T-helper 2 cell (primary cell): ENCODE data around the gene AEBP1.
"Not testable (repeated sequence)": the region's sequence is repeated elsewhere in the genome, so short reads cannot be mapped to it uniquely, and the experiment has no call there.

Experiments used
- DNase-seq, 5 experiments: peaks; one replicate each; pipeline versions ENCODE4 v3.0.0 to v3.0.0-alpha.2; 2012 to 2022

Gene AEBP1

DNA sequence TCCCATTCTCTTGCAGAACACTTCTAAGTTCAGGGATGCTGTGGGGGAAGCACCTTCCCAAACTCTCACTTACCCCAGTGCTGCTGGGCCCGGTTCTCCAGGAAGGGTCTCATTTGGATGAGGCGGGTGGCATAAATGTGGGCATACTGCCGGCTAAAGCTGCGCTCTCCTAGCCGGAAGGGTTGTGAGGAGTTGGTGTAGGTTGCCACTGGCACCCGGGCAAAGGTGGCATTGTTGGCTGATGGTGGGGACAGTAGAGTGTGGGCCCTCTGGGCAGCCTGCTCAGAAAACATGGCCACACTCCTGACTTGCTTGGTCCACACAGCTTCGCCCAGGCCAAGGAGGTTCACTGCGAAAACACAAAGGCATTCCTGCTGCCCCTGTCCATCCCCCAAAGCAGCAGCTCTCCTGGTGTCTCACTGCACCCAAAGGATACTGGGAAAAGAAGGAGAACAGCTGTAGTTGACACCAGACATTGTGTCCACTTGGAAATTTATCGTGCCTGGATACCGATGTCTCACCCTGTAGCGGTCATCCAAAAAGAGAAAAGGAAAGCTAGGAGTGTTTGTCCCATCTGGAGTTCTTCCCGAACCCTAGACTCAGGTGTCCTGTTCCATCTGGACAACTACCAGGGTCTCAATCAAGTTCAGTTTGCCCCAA lies 17.7 kb downstream of the AEBP1 start:
- no peak for DNase-seq

- no peak for DNase-seq
Measured at GRCh38 chr7:44122529-44122928, 18.4 kb downstream of the AEBP1 start.

DNA sequence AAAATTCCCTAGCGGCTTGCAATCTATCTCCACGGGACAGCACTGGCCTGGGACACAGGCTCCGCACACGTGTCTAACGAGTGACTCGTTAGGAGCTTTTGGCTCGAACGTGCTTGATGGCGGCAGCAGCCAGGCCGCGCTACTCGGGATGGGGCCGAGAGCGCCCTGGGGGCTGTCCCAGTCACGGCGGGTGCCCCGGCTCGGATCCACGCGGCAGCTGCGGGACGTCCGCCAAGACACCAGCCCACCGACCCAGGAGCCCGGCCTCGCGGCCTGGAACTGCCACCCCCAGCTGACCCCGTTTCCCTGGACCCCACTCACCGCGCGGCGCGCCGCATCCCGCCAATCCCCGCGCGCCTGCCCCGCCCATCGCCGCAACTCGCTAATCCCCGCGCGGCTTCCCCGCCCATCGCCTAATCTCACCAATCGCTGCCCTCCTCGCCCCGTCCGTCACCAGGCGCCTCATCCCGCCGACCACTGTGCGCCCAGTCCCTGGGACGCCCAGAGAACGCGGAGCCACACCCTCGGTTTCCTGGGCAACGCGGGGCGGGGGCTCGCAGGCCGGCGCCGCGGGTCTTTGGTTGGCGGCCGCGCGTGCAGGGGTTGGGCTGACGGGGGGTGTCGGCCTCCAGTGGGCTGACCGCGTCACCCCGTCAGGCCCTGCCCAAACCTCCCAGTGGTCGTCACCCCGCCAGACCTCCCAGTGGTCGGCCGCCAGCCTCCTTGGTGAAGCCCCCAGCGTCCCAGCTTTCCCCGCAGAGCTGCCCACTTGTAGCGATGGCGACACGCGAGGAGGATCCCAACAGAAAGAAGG lies 19.3 kb downstream of the AEBP1 start, which contains the start of gene POLD2:
Gene POLD2 (minus strand): TSS at position 359 of the 814 bp plus-strand sequence. CDS start 1,495 bp downstream, outside the sequence.
- peak; percentile 93 to 98 (median 97) for DNase-seq

DNA sequence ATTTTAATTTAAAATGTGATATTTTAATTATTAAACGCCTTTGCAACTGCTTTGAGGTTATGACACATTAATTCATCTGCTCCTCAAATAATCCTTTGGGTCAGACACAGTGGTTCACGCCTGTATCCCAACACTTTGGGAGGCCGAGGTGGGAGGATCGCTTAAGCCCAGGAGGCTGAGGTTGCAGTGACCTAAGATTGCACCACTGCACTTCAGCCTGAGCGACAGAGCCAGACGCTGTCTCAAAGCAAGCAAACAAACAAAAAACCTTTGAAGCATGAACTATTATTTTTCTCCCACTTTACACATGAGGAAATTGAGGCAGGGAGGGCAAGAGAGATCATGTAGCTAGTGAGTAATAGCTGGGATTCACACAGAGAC lies 20.7 kb downstream of the AEBP1 start:
- DNase-seq, result no peak

DNA sequence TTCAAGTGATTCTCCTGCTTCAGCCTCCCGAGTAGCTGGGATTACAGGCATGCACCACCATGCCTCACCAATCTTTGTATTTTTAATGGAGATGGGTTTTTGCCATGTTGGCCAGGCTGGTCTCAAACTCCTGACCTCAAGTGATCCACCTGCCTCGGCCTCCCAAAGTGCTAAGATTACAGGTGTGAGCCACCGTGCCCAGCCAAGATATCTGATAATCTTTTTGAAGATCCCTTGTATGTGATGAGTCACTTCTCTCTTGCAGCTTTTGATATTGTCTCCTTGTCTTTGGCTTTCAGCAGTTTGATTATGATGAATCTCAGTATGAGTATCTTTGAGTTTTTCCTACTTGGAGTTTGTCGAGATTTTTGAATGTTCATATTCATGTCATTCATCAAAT lies 22.4 kb downstream of the AEBP1 start:
- DNase-seq, result not testable (repeated sequence)

DNA sequence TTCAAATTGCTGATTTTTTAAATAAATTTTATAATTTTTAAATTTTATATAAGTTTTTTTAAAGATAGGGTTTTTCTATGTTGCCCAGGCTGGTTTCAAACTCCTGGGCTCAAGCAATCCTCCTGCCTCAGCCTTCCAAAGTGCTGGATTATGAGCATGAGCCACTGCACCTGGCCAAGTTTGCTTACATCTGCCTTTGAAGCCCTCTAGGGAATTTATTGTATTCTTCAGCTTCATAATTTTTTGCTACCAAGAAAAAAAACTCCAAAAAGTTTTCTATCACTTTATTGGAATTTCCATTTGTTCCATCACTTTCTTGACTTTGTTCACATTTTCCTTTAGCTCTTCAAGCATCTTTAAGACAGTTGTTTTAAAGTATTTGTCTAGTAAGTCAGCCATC lies 23.0 kb downstream of the AEBP1 start:
- DNase-seq, result no peak

DNA sequence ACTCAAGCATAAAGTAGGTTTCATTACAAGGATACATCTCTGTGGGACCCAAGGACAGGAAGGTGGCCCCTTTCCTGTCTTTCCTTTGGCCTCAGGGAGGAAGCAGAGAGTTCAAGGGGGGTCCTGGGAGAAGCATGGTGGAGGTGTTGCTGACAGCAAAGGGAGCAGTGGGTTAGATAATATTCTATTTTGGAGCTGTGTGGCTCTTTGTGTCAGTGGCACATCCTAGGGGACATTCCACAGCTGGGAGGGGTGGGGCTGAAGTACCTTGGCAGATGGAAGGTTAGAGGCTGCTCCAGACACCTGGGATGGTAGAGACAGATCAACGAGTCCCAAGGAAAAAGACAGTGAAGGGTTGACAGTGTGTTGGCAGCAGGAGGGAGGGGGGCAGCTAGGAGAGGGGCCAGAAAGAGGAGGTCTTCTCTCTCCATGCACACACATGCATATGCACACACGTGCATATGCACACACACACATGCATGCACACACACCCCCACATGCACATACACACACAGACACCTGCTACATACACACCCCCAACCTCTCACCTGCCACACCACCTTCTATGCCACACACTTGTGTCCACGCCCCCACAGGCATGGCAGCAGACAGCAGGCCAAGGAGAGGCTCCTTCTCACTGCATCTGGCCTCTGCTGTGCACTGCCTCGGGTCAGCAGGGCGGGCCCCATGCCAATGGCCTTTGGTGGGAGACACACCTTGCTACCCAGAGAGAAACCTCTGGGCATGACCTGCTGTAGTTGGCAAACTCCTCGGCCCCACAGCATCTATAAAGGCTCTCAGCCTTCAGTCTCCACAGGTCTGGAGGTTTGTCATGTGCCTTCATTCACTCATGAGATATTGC lies 24.8 kb downstream of the AEBP1 start:
- DNase-seq, result no peak

GRCh38 chr7:44131173-44132029 lies 27.3 kb downstream of the AEBP1 start:
- peak in 1 of 5 experiments; percentile 10 for DNase-seq

GRCh38 chr7:44132039-44132438 lies 27.9 kb downstream of the AEBP1 start:
- no peak for DNase-seq

DNA sequence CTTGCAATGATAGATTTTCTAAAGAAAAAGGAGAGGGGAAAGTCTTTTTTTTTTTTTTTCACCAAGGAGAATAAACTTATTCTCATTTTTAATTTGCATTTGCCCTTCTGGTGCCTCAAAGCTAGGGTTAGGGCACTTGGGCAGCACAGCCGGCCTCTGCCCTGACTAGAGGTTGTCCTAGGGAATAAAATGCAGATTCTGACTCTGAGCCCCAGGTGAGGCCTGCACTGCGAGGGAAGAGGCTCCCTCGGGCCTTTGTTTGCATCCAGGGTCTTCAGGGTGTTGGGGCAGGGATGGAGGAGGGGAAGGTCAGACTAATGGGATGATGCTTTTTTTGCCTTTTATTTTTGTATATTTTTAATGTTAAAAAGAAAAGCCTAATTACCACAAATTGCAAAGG lies 29.1 kb downstream of the AEBP1 start:
- no peak for DNase-seq

GRCh38 chr7:44134943-44135628 lies 30.9 kb downstream of the AEBP1 start:
- no peak for DNase-seq

DNA sequence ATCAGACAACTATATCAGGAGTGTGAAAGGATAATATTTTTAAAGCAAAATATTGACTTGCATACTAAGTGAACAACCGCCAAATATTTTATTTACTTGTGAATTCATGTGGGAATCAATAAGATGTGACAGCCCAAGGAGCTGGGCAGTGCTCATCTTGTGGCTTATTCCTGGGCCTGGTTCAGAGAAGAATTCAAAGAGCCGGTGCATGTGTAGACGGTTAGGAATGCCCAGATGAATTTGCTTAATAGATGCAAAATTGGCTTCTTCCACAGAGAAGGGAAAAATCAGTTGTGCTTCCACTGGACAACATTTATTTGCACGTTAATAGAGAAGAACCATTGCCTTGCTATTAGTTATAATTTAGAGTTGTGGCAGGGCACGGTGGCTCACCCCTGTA lies 32.6 kb downstream of the AEBP1 start:
- DNase-seq, result no peak

GRCh38 chr7:44138698-44139097 lies 34.6 kb downstream of the AEBP1 start:
- no peak for DNase-seq

GRCh38 chr7:44139311-44140010 lies 35.3 kb downstream of the AEBP1 start:
- DNase-seq, result no peak

GRCh38 chr7:44140341-44140740 lies 36.2 kb downstream of the AEBP1 start:
- no peak for DNase-seq

GRCh38 chr7:44141221-44141850 lies 37.2 kb downstream of the AEBP1 start, which contains the start of gene MYL7:
Gene MYL7 (minus strand): TSS chr7:44141332. CDS start chr7:44141305, 27 bp downstream.
- no peak for DNase-seq

GRCh38 chr7:44142028-44142427 lies 37.9 kb downstream of the AEBP1 start:
- no peak for DNase-seq

- no peak for DNase-seq
Measured at GRCh38 chr7:44143646-44144250, 39.6 kb downstream of the AEBP1 start.

DNA sequence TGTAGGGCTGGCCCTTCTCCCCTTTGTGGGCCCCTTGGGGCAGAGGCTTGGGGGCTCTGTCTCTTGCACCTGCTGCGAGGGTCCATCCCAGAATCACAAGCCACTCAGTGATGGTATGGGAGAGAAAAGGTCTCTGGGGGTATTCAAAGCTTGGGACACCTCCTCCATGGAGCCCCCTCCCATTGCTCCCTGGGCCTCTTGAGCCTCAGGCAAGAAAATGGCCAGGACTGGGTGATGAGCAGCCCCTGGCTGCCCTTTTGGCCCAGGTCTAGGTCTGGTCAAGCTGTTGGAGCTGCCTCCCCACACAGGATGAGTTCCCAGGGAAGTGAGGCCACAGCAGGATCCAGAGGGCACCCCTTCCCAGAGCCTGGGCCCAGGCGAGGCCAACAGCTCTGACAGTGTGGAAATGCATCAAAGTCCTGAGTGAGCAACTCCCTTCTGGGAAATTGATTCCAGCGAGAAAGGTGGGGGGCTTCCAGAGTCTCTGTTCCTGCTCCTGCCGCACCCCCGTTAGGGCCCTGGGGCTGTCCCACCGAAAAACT lies 40.4 kb downstream of the AEBP1 start:
- DNase-seq, result no peak
